ENCODE data around the gene PRKCH.
A peak's percentile ranks its signal among the peaks of the same experiment; 100 is the strongest.

The PRKCH gene

GRCh38 chr14:61512026-61512834 is 190.9 kb downstream of the PRKCH start:
- DNase-seq (ENCODE audit: low read depth) = no peak

- no peak for DNase-seq (ENCODE audit: low read depth)
These were observed 192.8 kb downstream of the PRKCH start for GRCh38 chr14:61513986-61514830.

- no peak for DNase-seq (ENCODE audit: low read depth)
These were observed 193.5 kb downstream of the PRKCH start for GRCh38 chr14:61514927-61515326.

GRCh38 chr14:61515436-61516117 is 194.2 kb downstream of the PRKCH start:
- no peak for DNase-seq (ENCODE audit: low read depth)

- no peak for DNase-seq (ENCODE audit: low read depth)
These were observed 194.9 kb downstream of the PRKCH start for GRCh38 chr14:61516118-61516743.

- DNase-seq (ENCODE audit: low read depth) = no peak
These were observed 195.7 kb downstream of the PRKCH start for GRCh38 chr14:61516964-61517653.

- DNase-seq (ENCODE audit: low read depth) = no peak
These were observed 196.6 kb downstream of the PRKCH start for GRCh38 chr14:61517911-61518384.

GRCh38 chr14:61518403-61518802 is 197.0 kb downstream of the PRKCH start:
- no peak for DNase-seq (ENCODE audit: low read depth)

GRCh38 chr14:61519106-61519505 is 197.7 kb downstream of the PRKCH start:
- DNase-seq (ENCODE audit: low read depth) = no peak

- DNase-seq (ENCODE audit: low read depth) = no peak
These were observed 198.4 kb downstream of the PRKCH start for GRCh38 chr14:61519735-61520134.

GRCh38 chr14:61520576-61520975 is 199.2 kb downstream of the PRKCH start:
- no peak for DNase-seq (ENCODE audit: low read depth)

- DNase-seq (ENCODE audit: low read depth) = no peak
These were observed 200.4 kb downstream of the PRKCH start for GRCh38 chr14:61521773-61522172.

GRCh38 chr14:61523751-61524150 is 202.4 kb downstream of the PRKCH start:
- DNase-seq (ENCODE audit: low read depth) = no peak

- no peak for DNase-seq (ENCODE audit: low read depth)
These were observed 202.9 kb downstream of the PRKCH start for GRCh38 chr14:61524211-61524806.

GRCh38 chr14:61524936-61525292 is 203.5 kb downstream of the PRKCH start:
- no peak for DNase-seq (ENCODE audit: low read depth)

GRCh38 chr14:61525293-61526011 is 204.1 kb downstream of the PRKCH start:
- peak; percentile 8 for DNase-seq (ENCODE audit: low read depth)

GRCh38 chr14:61526405-61527312 is 205.3 kb downstream of the PRKCH start:
- DNase-seq (ENCODE audit: low read depth) = no peak

GRCh38 chr14:61527325-61528100 is 206.1 kb downstream of the PRKCH start:
- DNase-seq (ENCODE audit: low read depth) = no peak

Data from T follicular helper cell (primary cell).